ENCODE results near the gene CAMSAP2. TPM values are rescaled to one million over a fixed set of nuclear protein-coding genes. Genes with fewer than 3 reads are reported as not detected.

The CAMSAP2 gene
- total RNA-seq, 4 donors from 2014 or later = 26.5 to 47.4 (median 33.3) TPM

- Histone ChIP-seq H3K4me3 (peak overlapping the region; percentile 94), H3K27me3 (no peaks in the 10 kb centered on the region), H3K9me3 (no peaks in the 10 kb centered on the region), H3K4me1 (peaks cover 36% of the 10 kb centered on the region), H3K36me3 (no peaks in the 10 kb centered on the region), H3K27ac (peak overlapping the region; percentile 100)
- WGBS = 77% methylated on average over 8 of the region's 8 CpGs
- no peak for DNase-seq (ENCODE audit: low spot score in 2 of 2)
- TF ChIP-seq POLR2A (IDR thresholded peaks at IDR 0.05) = no peak
- TF ChIP-seq, protein P1, sequence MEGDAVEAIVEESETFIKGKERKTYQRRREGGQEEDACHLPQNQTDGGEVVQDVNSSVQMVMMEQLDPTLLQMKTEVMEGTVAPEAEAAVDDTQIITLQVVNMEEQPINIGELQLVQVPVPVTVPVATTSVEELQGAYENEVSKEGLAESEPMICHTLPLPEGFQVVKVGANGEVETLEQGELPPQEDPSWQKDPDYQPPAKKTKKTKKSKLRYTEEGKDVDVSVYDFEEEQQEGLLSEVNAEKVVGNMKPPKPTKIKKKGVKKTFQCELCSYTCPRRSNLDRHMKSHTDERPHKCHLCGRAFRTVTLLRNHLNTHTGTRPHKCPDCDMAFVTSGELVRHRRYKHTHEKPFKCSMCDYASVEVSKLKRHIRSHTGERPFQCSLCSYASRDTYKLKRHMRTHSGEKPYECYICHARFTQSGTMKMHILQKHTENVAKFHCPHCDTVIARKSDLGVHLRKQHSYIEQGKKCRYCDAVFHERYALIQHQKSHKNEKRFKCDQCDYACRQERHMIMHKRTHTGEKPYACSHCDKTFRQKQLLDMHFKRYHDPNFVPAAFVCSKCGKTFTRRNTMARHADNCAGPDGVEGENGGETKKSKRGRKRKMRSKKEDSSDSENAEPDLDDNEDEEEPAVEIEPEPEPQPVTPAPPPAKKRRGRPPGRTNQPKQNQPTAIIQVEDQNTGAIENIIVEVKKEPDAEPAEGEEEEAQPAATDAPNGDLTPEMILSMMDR (IDR thresholded peaks at IDR 0.05) = no peak
- no peak for TF ChIP-seq POLR2AphosphoS5 (IDR thresholded peaks at IDR 0.05)
- no peak for TF ChIP-seq EP300 (IDR thresholded peaks at IDR 0.05)
Observed at GRCh38 chr1:200737647-200738291, 924 bp upstream of the CAMSAP2 start.

DNA sequence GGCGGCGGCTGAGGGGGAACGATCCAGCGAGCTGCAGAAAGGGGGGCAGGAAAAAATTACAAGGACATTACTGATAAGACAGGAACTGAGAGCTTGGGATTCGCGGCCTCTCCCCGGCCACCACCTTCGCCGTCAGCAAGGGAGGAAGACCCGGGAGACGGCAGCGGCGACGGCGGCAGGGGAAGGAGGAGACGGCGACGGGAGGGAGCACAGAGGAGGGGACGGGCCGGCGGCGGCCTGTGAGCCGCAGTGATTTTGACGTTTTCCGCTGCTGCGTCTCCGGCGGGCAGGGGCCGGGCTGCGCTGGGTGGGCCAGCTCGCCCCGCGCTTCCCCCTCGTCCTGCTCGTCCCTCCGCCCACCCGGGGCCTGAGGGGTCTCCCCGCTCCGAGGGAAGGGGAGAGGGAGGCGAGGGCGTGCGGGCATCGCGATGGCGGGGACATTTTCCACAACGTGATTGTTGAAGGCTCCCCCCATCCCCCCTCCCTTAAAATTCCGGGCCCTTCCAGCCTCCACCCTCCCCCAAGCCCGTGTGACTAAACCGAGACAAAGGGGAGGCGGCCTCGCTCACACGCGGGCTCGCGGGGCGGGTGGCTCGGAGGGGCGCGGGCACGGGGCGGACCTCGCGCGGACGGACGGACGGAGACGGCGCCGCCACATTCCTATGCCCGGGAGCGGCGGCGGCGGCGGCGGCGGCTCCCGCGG is 407 bp downstream of the CAMSAP2 start:
- peak; percentile 6 to 57 for TF ChIP-seq POLR2A (IDR thresholded peaks at IDR 0.05)
- TF ChIP-seq, protein P1 (IDR thresholded peaks at IDR 0.05) = no peak
- peak in 2 of 3 donors; percentile 60 to 63 for TF ChIP-seq POLR2AphosphoS5 (IDR thresholded peaks at IDR 0.05)
- Histone ChIP-seq H3K4me3 (peak overlapping the region; percentile 94), H3K36me3 (no peaks in the 10 kb centered on the region), H3K4me1 (peaks cover 46% of the 10 kb centered on the region), H3K27me3 (no peaks in the 10 kb centered on the region), H3K9me3 (no peaks in the 10 kb centered on the region), H3K27ac (peak overlapping the region; percentile 100)
- peak; percentile 91 to 92 for DNase-seq (ENCODE audit: low spot score in 2 of 2)
- under 1% methylated on average over 40 of the region's 80 CpGs for WGBS

DNA sequence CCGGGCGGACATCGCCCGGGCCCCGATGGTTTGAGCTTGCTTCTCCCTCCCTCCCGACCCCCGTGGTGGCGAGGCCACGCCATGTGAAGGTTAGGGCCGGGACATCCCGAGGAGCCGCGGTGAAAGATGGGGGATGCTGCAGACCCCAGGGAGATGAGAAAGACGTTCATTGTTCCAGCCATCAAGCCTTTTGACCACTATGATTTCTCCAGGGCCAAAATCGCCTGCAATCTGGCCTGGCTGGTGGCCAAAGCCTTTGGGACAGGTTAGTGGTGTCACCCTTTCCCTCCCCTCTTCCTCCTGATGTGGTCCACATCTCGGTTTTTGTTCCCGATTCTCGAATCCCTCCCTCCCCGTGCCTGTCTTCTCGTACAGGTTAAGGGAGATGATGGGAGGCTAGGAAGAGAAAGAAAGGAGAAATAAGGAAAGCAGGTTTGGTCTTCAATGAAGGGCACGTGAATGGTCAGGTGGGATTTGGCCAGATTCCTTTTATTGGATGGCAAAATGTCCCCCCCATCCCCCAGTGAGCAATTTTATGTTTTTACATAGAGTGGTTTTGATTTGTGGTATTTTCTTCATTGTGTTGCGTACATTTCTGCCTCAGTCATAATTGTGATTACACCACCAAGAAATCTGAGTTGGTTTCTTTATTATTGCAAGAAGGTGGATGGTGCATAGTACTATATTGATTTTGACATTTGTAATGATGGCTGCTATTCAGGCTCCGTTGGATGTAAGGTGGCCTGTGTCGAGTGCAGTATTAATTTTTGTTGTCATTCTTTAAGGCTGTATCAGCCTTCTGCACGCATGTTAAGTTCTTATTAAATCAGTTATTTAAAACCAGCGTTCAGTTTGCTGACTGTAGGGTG is 1.2 kb downstream of the CAMSAP2 start:
- peak overlapping the region; percentile 100 for H3K27ac ChIP-seq
- H3K36me3 ChIP-seq = no peaks in the 10 kb centered on the region
- peak in 1 of 2 donors; percentile 73 for DNase-seq (ENCODE audit: low spot score in 2 of 2)
- H3K4me3 ChIP-seq = peak overlapping the region; percentile 94
- WGBS = 3% methylated on average over 15 of the region's 26 CpGs
- H3K4me1 ChIP-seq = peaks cover 53% of the 10 kb centered on the region
- no peak for TF ChIP-seq POLR2A (IDR thresholded peaks at IDR 0.05)
- no peak for TF ChIP-seq POLR2AphosphoS5 (IDR thresholded peaks at IDR 0.05)
- no peaks in the 10 kb centered on the region for H3K9me3 ChIP-seq
- no peaks in the 10 kb centered on the region for H3K27me3 ChIP-seq

- H3K9me3 ChIP-seq = no peaks in the 10 kb centered on the region
- peak overlapping the region; percentile 94 for H3K4me3 ChIP-seq
- no peak for DNase-seq (ENCODE audit: low spot score in 2 of 2)
- H3K27me3 ChIP-seq = no peaks in the 10 kb centered on the region
- H3K4me1 ChIP-seq = peaks cover 53% of the 10 kb centered on the region
- WGBS = 12% methylated on average over 3 of the region's 3 CpGs
- no peaks in the 10 kb centered on the region for H3K36me3 ChIP-seq
- no peak overlapping the region for H3K27ac ChIP-seq
- TF ChIP-seq POLR2A (IDR thresholded peaks at IDR 0.05) = no peak
- TF ChIP-seq, protein P1 (IDR thresholded peaks at IDR 0.05) = no peak
Observed at GRCh38 chr1:200740571-200741208, 2.0 kb downstream of the CAMSAP2 start.

GRCh38 chr1:200741551-200742207 is 3.0 kb downstream of the CAMSAP2 start:
- no peaks in the 10 kb centered on the region for H3K36me3 ChIP-seq
- H3K9me3 ChIP-seq = no peaks in the 10 kb centered on the region
- peaks cover 53% of the 10 kb centered on the region for H3K4me1 ChIP-seq
- TF ChIP-seq POLR2AphosphoS5 (IDR thresholded peaks at IDR 0.05) (no peak), POLR2A (IDR thresholded peaks at IDR 0.05) (no peak), EP300 (IDR thresholded peaks at IDR 0.05) (no peak)
- TF ChIP-seq, protein P1 (IDR thresholded peaks at IDR 0.05) = no peak
- no peak for DNase-seq (ENCODE audit: low spot score in 2 of 2)
- no peaks in the 10 kb centered on the region for H3K27me3 ChIP-seq
- 15% methylated on average over 3 of the region's 3 CpGs for WGBS
- peak overlapping the region; percentile 94 for H3K4me3 ChIP-seq
- no peak overlapping the region for H3K27ac ChIP-seq
